Esophagus muscularis mucosa (tissue), 3 donors: Measurements from ENCODE around the gene PRKCB.

Experiments
- CTCF ChIP-seq, 3 experiments: fragments of 200-600 bp in 2 of 3; fragments of 450-650 bp in 1 of 3; sonication (generic) in 2 of 3; IDR thresholded peaks; one replicate each; pipeline ENCODE4 v1.5.1; 2017 to 2019; ENCODE audit warnings: antibody characterized with exemption in 3 of 3, mild to moderate bottlenecking in 2 of 3, moderate library complexity in 1 of 3
- POLR2A ChIP-seq: fragments of 450-650 bp; IDR thresholded peaks from one replicate; pipeline ENCODE4 v1.6.1; 2017; ENCODE audit warnings: antibody characterized with exemption, moderate library complexity, mild to moderate bottlenecking, low read depth
- POLR2AphosphoS5 ChIP-seq, 2 donors: sonication (generic); formaldehyde crosslinking; IDR thresholded peaks; one replicate each; pipeline ENCODE4 v1.6.1; 2017; ENCODE audit warnings: antibody characterized with exemption in 2 of 2

GRCh38 chr16:24116046-24116776, 280.4 kb downstream of the PRKCB start:
- TF ChIP-seq CTCF (IDR thresholded peaks at IDR 0.05) (no peak), POLR2A (no peak), POLR2AphosphoS5 (IDR thresholded peaks at IDR 0.05) (no peak)
